Colon (tissue), 2 donors: ENCODE data around the gene ACKR4.
"Not testable (repeated sequence)": the region's sequence is repeated elsewhere in the genome, so short reads cannot be mapped to it uniquely, and the experiment has no call there.

ENCODE experiments used
- FAIRE-seq: peaks from 2 replicates; lab custom pipeline; 2012; peaks lifted over from hg19 to GRCh38; lab: Jason Lieb, UNC
- donor health status: control.
- donor health status: control.

The ACKR4 gene

DNA sequence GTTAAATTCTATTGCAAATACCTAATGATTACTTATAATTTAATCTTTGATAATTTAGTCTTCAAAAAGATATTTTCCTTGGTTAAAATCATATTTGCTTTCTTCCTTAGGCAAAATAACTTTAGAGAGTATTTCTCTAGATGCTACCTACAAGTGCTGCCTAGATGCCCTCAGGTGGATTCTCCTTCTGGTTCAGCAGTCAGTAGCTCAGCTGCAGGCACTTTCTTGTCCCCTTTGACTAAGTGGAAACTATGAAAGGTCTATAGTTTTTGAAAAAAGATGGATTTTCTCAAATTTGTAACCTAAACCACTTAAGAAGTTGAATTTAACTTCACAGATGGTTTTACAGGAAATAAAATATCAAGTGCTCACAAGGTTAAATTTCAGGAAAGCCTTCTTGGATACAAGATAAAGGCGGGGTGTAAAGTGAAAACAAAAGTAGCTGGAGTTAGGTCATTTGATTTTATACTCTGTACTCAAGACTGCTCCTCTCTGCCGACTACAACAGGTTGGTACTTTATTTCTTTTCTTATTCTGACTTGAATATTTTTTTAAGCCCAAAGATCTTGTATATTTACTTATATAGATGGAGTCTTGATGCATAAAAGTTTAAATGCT is at the start of gene ACKR4:
TSS of gene ACKR4 (plus strand) at position 455 of the 618 bp plus-strand sequence. CDS start 3,128 bp downstream, outside the sequence.
- FAIRE-seq = no peak

DNA sequence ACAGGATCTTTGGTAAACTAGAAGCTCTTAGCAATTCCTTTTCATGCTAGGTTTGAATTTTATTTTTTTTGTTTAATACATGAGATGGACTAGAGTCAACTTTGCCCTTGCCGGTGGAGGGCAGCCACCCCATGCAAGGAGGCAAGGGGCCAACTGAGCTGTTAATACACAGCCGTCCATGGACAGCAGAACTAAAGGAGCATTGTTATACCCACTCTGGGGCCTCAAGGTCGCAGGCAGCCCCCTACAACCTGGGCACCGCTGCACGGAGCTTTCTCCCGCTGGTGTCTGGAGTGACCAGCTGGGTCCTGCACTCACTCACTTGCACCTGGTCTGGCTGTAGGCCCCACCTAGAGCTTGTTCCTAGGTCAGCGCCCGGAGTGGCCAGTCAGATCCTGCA is 47.9 kb upstream of the ACKR4 start:
- FAIRE-seq = no peak

DNA sequence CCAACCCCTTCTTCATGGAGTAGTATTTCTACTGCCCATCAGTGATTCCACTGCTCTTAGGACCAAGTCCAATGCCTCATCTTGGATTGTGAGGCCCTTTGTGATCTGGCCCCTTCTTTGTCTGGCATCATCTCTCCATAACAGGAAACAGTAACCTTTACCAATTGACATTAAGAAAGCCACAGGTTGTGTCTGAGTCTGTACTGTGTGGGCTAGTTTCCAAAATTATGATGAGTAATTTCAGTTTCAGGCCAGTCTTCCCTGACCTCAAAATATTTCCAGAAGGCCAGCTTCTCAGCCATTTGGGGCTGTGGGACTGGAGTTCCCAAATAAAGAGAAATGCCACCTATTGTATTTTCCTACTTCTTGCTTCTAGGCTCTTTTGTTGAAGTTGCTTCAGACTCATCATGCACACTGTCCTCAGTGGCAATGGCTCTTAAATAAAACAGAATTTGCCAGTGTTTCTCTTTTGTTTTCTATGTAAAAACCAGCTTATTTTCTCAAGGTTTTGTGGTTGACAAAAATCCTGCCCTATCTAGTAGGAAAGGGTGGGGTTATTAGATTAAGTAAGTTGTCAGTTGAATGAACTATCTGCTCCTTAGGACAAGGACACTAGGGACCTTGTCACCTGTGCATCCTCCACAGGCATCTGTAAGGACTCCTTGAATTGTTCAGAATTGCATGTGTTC is 47.0 kb upstream of the ACKR4 start:
- no peak for FAIRE-seq

DNA sequence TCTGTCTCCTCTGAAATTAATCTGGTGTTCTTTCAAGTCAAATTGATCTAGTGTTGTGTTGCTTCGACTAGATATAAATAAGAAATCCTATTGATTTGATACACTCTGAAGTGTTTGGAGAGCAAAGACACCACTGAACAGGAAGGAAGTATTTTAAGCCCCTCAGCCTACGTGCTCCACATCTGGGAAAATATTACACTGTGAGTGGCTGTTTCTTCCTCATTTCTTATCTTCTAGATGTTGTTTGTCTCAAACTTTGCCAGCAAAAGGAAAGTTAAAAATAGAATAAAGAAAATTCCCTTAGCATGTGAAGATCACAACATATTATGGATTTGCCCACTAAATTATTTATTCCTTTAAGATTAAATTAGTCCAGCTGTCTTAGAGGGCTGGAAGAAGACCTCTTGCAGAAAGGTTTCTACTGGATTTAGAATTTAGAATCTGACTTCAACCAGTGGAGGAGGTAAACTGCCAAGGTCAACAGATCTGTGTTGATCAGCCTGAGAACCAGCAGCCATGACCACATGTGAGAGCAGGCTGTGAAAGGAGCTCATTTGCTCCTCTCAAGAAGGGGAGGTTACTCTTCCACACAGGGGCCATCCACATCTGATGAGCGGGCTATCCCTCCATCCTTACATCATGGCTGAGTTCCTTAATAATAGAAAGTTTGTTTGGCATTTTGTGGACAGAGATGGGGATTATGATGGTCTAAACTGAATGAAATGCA is 46.3 kb upstream of the ACKR4 start:
- no peak for FAIRE-seq

DNA sequence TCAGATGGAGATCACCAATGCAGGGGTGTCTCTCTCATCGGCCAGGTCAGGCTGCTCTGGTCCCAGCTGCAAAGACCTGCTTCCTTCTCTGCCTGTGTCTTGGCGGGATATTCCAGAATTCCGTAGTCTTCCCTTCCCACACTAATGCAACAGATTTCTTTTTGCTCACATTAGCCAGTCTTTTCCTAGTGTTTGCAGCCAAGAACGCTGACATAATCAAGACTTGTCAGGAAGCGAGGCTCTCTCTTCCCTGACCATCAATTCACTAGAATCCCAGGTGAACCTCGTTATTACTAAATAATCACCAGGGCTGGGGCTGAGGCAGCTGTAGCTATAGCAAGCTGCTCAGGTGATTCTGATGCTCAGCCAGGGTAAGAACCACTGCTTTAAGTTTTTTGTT is 43.2 kb upstream of the ACKR4 start:
- no peak for FAIRE-seq

DNA sequence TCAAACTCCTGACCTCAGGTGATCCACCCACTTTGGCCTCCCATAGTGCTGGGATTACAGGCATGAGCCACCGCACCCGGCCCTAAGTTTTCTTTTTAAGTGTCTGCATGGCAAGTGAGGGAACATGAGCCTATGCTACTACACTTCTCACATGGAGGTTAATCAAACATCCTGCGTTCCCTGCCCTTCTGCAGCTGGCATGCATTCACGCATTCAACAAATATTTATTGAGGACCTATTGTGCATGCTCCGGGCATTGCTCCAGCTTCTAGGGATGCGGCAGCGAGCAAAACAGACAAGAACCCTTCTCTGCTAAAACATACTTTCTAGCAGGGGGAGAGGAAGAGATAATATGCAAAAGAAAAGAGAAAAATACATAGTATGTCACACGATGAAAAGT is 42.6 kb upstream of the ACKR4 start:
- no peak for FAIRE-seq

DNA sequence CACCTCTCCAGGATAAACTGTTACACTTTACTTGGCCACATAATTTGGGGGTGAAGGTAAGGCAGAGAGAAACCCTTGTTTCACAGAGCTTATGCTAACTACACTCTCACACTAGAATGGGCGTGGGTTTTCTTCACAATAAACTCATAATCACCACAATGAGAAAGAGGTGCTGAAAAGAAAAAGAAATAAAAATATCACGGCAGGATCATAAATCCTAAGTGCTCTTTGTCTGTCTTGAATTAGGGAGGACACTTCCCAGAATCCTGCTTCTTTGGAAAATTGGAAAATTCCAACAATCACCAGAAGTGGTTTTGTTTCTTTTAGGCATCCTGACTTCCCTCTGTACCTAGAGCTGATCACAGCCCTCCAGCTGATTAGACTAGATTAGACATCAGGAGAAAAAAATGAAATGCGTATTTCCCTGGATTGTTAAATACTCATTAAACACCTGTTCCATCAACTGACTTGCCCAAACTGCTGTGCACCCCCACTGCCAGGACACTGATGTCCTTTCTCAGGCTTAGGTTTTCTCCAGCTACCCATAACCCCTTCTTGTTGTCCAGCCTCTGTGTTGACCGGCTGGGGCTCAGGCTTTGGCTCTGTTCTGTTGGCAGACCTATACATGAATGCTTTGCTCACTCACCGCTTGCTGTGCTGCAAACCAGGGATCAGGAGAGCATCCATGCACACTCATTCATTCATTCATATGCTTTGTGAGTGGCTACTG is 41.6 kb upstream of the ACKR4 start:
- no peak for FAIRE-seq

DNA sequence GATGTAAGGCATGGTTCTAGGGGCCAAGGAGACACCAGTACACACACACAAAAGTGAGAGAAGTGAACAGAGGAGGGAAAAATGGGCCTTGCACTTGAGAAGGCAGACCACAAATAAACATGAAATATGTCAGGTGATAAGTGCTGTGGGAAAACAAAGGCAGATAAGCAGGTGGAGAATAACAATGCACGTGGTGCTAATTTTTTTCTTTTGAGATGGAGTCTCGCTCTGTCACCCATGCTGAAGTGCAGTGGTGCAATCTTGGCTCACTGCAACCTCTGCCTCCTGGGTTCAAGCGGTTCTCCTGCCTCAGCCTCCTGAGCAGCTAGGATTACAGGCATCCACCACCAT is 41.1 kb upstream of the ACKR4 start:
- FAIRE-seq = not testable (repeated sequence)

DNA sequence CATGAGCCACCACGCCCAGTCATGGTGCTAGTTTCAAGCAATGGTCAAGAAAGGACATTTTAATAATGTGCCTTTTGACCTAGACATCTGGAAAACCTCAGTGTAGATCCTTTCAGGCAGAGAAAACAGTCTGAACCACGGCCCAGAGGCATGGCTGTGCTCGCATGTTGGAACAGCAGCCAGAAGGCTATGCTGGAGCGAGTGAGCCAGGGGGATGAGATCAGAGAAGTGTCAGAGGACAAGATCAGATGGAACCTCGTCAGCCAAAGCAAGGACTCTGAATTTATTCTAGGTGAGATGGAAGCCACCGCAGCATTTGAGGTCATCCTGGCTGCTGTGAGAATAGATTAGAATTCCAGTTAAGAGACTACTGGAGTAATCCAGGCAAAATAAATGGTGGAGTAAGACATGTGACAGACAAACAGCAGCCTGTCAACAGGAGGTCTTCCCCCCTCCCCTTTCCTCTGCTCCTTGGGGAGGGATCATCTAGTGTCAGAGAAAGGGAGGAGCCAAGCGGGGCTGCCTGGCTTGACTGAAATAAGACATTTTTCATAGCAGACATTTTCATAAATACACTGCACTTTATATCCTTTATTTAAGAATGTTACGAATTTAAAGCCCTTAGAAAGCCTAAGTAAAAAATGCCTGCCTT is 40.4 kb upstream of the ACKR4 start:
- FAIRE-seq = no peak

DNA sequence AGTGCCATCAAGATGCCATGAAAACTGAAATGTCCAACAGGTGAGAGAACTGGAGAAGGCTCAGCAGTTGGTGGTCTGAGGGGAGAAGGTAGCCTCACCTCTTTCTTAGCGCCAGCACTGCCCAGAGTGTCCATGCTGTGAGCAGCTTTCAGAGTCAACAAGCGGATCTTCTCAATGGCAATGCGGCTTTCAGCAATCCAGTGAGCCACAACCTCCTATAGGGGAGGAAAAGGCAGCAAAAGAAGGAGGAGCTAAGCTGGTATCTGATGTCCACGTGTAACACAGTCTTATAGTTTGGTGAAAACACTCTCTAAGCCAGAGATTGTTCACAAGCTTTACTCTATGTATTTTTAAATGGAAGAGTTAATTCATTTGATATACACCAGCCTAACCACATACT is 36.1 kb upstream of the ACKR4 start:
- no peak for FAIRE-seq

DNA sequence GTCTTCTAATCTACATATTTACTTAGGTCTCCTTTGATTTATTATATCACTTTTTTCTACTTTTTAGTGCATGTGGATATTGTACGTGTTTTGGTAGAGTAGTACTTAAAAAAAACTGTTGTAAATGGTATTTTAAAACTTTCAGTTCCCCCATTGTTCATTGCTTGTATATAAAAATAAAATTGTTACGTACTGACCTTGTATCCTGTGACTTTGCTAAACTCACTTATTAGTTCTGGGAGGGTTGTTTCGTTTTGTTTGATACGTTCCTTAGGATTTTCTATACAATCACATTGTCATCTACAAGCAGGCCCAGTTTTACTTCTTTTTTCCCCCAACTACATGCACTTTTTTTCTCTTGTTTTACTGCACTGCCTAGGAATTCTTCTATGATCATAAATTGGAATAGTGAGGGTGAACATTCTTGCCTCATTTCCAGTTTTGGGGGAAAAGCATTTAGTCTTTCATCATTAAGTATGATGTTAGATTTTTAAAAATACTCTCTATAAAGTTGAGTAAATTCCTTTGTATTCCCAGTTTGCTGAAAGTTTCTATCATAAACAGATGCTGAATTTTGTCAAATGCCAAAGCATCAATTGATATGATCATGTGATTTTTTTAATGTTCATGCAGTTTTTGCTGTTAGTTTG is 33.5 kb upstream of the ACKR4 start:
- FAIRE-seq = no peak

DNA sequence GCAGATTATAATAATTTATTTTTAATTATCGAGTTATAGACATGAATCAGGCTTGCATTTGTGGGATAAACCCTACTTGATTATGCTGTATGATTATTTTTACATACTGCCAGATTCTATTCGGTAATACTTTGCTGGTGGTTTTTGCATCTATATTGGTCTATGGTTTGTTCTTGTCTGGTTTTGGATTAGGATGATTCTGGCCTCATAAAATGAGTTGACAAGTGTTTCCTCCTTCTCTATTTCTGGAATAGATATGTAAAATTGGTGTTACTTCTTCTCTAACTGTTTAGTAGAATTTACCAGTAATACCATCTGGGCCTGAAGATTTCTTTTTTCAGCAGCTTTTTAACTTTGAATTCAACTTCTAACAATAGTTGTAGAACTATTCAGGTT is 33.0 kb upstream of the ACKR4 start:
- no peak for FAIRE-seq

DNA sequence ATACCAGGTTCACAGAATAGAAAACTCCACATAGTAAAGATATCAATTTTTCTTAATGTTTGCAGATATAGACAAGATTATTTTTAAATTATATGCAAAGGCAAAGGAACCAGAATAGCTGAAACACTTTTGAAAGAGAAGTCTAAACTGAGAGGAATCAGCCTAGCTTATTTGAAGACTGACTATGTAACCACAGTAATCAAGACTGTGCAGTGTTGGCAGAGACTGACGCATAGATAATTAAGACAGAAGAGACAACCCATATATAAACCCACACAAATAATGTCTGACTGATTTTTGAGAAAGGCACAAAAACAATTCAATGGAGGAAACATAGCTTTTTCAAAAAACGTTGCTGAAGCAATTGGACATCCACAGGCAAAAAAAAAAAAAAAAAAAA is 28.6 kb upstream of the ACKR4 start:
- no peak for FAIRE-seq

DNA sequence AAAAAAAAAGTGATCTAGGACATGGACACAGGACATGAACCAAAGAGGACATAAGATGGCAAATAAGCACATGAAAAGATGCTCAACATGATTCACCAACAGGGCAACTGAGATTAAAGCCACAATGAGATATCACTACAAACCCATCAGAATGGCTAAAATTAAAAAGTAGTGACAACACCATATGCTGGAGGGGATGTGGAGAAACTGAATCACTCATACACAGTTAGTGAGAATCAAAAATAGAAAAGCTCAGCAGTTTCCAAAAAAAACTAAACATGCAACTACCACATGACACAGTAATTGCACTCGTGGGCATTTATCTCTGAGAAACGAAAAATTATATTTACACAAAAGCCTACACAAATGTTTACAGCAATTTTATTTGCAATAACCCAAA is 27.9 kb upstream of the ACKR4 start:
- FAIRE-seq = no peak

DNA sequence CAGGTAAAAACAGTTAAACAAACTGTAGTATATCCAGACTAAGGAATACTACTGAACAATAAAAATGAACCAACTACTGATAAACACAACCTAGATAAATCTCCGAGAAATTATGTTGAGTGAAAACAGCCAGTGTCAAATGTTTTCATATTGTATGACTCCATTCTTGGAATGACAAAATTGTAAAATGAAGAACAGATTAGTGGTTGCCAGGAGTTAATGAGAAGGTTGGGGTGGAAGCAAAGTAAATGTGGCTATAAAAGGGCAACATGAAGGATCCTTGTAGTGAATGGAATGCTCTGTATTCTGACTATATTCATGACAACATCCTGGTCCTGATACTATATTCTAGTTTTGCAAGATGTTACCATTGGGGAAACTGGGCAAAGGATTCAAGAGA is 27.5 kb upstream of the ACKR4 start:
- FAIRE-seq = no peak

DNA sequence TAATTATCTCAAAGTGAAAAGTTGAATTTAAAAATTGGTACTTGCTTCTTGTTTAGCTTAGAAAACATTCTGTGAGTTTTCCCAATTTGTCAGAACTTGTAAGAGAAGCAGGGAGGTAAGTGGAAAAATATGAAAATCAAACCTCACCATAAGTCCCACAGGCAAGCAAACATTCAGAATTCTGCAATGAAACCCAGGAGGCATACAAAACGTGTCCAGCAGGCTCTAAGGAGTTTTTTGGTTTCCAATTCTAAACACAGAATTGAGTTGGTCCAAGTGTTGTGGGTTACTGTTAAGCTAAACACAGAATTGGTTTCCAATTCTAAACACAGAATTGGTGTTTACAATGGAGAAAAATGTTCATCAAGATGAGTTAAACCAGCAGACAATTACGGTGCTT is 27.1 kb upstream of the ACKR4 start:
- no peak for FAIRE-seq

DNA sequence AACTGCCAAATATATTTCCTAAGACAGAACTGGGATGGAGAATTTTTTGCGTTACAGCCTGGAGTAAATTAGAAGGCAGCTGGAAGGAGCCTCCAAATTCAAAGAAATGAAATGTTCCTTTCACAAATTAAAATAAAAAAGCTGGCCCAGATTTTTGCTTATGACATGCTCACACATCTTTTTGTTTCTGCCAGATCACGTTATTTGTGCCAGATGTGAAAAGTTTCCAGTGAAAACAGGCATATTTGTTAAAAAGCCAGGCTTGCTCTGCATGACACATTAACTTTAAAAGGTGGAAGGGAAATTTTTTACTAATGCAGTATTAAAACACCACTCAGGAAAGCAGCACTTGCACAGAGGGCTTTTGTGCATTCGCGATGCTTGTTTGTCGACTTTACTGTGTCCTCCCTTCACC is 23.3 kb upstream of the ACKR4 start:
- FAIRE-seq = no peak

DNA sequence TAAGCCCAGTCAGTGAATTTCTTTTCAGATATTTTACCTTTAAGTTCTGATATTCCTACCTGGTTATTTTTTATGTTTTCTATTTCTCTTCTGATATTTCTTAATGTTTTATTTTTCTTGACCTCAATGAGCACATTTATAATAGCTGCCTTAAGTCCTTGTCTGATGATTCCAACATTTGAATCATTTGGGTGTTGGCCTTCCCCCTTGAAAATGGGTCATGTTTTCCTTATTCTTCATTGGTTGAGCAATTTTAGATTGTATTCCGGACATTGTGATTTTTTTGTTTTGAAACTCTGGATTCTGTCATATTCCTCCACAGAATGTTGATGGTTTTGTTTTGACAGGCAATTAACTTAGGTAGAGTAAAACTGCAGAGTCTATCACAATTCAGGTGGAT is 9.7 kb upstream of the ACKR4 start:
- no peak for FAIRE-seq

DNA sequence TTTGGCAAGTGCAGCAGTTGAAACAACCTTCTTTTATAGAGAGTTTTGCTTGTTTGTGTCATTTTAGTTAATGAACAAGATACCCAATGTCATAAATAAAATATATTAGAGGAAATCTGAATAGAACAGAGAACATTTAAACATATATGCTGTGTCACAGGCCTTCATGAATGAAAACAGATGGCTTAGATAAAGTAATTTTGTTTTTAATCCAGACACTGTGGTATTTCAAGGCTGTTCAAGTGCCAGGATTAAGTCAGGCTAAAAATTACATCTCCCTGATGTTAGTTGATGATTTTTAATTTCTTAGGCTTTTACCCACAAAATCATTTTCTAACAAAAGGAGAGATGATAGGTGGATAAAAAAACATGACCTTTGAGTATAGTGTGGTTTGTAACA is 4.9 kb upstream of the ACKR4 start:
- FAIRE-seq = no peak

DNA sequence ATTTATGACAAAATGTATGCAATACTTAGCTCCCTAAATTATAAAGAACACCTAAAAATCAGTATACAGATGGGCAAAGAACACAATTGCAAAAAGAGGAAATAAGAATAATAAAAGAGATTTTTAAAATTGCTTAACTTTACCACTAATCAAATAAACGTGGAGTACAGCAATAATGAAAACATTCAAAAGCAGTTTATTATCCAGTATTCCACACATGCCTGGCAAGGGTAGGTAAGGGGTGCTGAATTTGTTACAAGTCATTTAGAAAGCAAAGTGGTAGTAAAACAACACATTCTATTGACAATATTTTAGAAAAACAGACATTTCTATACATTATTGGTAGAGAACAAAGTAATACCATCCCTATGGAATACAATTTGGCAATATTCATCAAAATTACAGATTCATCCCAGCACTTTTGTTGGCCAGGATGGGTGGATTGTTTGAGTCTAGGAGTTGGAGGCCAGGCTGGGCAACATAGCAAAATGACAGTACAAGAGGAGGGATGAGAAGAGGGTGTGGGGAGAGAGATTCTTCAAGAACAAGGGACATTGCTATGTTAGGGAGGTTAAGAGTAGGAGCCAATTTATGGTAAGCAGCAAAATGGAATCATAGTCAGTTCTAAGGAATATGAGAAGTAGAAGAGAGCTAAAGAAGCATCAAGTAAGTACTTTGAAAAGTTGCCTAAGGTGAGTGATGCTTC is 3.7 kb upstream of the ACKR4 start:
- FAIRE-seq = no peak

DNA sequence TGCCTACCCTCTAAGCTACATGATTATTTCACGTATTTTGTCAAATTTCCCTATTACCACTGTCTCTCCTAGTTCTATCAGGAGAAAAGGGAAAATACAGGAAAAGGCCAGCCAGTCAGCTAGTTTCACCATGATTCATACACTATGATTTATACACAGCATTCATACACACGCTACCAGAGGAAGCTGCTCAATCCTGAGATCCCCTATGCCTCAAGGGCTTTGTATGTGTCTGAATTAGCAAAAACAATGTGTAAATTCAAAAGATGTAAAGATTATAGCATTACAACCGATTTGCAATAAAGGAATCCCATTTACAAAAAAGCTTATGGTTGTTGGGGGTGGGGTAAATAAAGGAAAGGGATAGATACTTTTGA is 3.1 kb upstream of the ACKR4 start:
- FAIRE-seq = no peak
